GM12878 (cell line): ENCODE data around the gene CUEDC1. TPM values are rescaled to one million over a fixed set of nuclear protein-coding genes. Genes with fewer than 3 reads are reported as not detected.

Source experiments
- ATAC-seq: fragments of 200-7000 bp; cut with Tn5 transposase; 3 replicates; pipeline ENCODE4 v1.9.1; 2020; ENCODE audit warnings: mild to moderate bottlenecking, moderate library complexity
- Bru-seq: library from RNA; stranded (reverse); fragments of 400-500 nt; gene quantifications from one replicate; lab custom pipeline; 2021; lab: Mats Ljungman, UMichigan
- BruChase-seq, 2 experiments: library from RNA; stranded (reverse); fragments of 400-500 nt; gene quantifications; one replicate each; lab custom pipeline; 2021; lab: Mats Ljungman, UMichigan
- BruUV-seq: library from RNA; stranded (reverse); fragments of 400-500 nt; replicated peaks from 2 replicates; lab custom pipeline; 2021; lab: Mats Ljungman, UMichigan
- CTCF ChIA-PET: fragments of 300-600 bp; sonication (Branson Sonifier 250); formaldehyde crosslinking; extraction: SDS; loops from one replicate; lab custom pipeline; 2021; ENCODE audit warnings: inconsistent platforms; lab: Yijun Ruan, JAX
- POLR2A ChIA-PET: fragments of 350-600 bp; formaldehyde crosslinking; extraction: SDS; loops from one replicate; lab custom pipeline; 2021; ENCODE audit warnings: inconsistent platforms; lab: Charles Lee
- RAD21 ChIA-PET: fragments of 300-600 bp; sonication (Branson Sonifier 250); formaldehyde crosslinking; loops from one replicate; lab custom pipeline; 2023; ENCODE audit warnings: antibody characterized with exemption; ENCODE audit not compliant: unreplicated experiment; lab: Charles Lee
- SMC1A ChIA-PET: fragments of 300-600 bp; sonication (Branson Sonifier 250); formaldehyde crosslinking; loops from one replicate; lab custom pipeline; 2023; ENCODE audit not compliant: unreplicated experiment, uncharacterized antibody; lab: Charles Lee
- DNase-seq: peaks from one replicate; pipeline ENCODE4 v3.0.0-alpha.2; 2011; ENCODE audit warnings: low read depth, low spot score
- FAIRE-seq: peaks from 3 replicates; lab custom pipeline; 2011; peaks lifted over from hg19 to GRCh38; lab: Jason Lieb, UNC
- H2AFZ ChIP-seq: 2 replicates; pipeline ENCODE4 v1.6.0; 2011; ENCODE audit warnings: low read depth, low read length, control low read depth; ENCODE audit not compliant: control insufficient read depth
- H3K27ac ChIP-seq: 2 replicates; pipeline ENCODE4 v1.5.1; 2011; ENCODE audit warnings: control low read depth; ENCODE audit not compliant: control insufficient read depth, insufficient read depth
- H3K27me3 ChIP-seq, 2 experiments: replicated peaks in 1 of 2; 2 replicates each; pipeline versions ENCODE4 v1.6.0 to v1.6.1; 2011; ENCODE audit warnings: low read length in 1 of 2; ENCODE audit not compliant: control insufficient read depth in 2 of 2, insufficient read depth in 2 of 2
- H3K36me3 ChIP-seq, 2 experiments: 2 replicates each; pipeline ENCODE4 v1.5.1; 2011; ENCODE audit warnings: low read length in 1 of 2; ENCODE audit not compliant: control insufficient read depth in 2 of 2, insufficient read depth in 2 of 2
- H3K4me1 ChIP-seq: 2 replicates; pipeline ENCODE4 v1.6.1; 2011; ENCODE audit warnings: mild to moderate bottlenecking, low read length, moderate library complexity, mixed read lengths; ENCODE audit not compliant: control insufficient read depth, insufficient read depth
- H3K4me2 ChIP-seq: 2 replicates; pipeline ENCODE4 v1.6.0; 2011; ENCODE audit warnings: control low read depth; ENCODE audit not compliant: control insufficient read depth, insufficient read depth
- H3K4me3 ChIP-seq: fragments of 200-600 bp; sonication (generic); 2 replicates; pipeline ENCODE4 v1.5.1; 2016
- H3K79me2 ChIP-seq: 2 replicates; pipeline ENCODE4 v1.6.0; 2011; ENCODE audit warnings: low read length; ENCODE audit not compliant: control insufficient read depth, insufficient read depth
- H3K9ac ChIP-seq: 2 replicates; pipeline ENCODE4 v1.8.0; 2011; ENCODE audit warnings: low read length, control low read depth, mixed read lengths; ENCODE audit not compliant: control insufficient read depth, insufficient read depth
- H3K9me3 ChIP-seq: replicated peaks from 3 replicates; pipeline ENCODE4 v1.5.1; 2011; ENCODE audit warnings: mild to moderate bottlenecking, low read length; ENCODE audit not compliant: control insufficient read depth, insufficient read depth
- H4K20me1 ChIP-seq: 2 replicates; pipeline ENCODE4 v1.6.0; 2011; ENCODE audit not compliant: control insufficient read depth, insufficient read depth
- LARP7 ChIP-seq: fragments of 450-650 bp; IDR thresholded peaks from 2 replicates; pipeline ENCODE4 v1.6.1; 2017; ENCODE audit warnings: mild to moderate bottlenecking
- TCF12 ChIP-seq: IDR thresholded peaks from 2 replicates; pipeline ENCODE4 v1.6.1; 2011; ENCODE audit warnings: low read depth, mild to moderate bottlenecking, low read length
- WGBS: methylation state at CpG from one replicate; pipeline ENCODE4 v1.1.6; 2016; ENCODE audit warnings: low lambda C conversion rate; ENCODE audit not compliant: insufficient replicate concordance, insufficient coverage; ENCODE audit errors: missing lambda C conversion rate; 5-methylcytosine and 5-hydroxymethylcytosine counted together
- in situ Hi-C: fragments of 300-500 bp; cut with MboI; formaldehyde crosslinking; loops from 9 replicates; pipeline ENCODE4 v1.14.3; 2018; ENCODE audit warnings: mixed read lengths
- intact Hi-C: fragments of 100-400 bp; cut with micrococcal nuclease; formaldehyde crosslinking; loops from one replicate; pipeline ENCODE4 v1.14.2; 2022; ENCODE audit not compliant: unreplicated experiment
- long read RNA-seq, 2 experiments: library from polyadenylated mRNA; unstranded; transcript quantifications; one replicate each; pipeline ENCODE4 v2.0.0, GENCODE V29; 2019 to 2020
- polyA minus RNA-seq, 3 experiments: library from RNA; depleted of rRNA, polyadenylated mRNA; stranded (reverse); fragments of >200 nt; gene quantifications; 2 replicates each; pipeline ENCODE4 v1.2.3, GENCODE V29; 2011
- polyA plus RNA-seq, 11 experiments: library from polyadenylated mRNA; depleted of rRNA in 4 of 11; unstranded in 6 of 11; stranded (reverse) in 5 of 11; fragments of >200 nt; fragmentation: Nextera tagmentation in 4 of 11; fragmentation: Illumina TruSeq in 1 of 11; extraction: Ambion mirVana in 4 of 11; extraction: Trizol in 1 of 11; gene quantifications; 1 replicate in 1 of 11; 2 replicates in 10 of 11; pipeline versions ENCODE4 v1.2.1 to v1.2.3, GENCODE V29; 2011 to 2016; ENCODE audit warnings: inconsistent platforms in 2 of 11, missing spikeins in 2 of 11, low read depth in 1 of 11
- total RNA-seq, 4 experiments: library from RNA; depleted of rRNA in 3 of 4; stranded (reverse); fragments of >200 nt in 3 of 4; fragmentation: Illumina TruSeq in 1 of 4; extraction: Trizol in 1 of 4; gene quantifications; 2 replicates each; pipeline versions ENCODE4 v1.2.1 to v1.2.3, GENCODE V29; 2013 to 2021
- TF ChIP-seq, protein P1 (sequence below): fragments of 450-650 bp; IDR thresholded peaks from 2 replicates; pipeline ENCODE4 v1.6.1; 2017; ENCODE audit warnings: mild to moderate bottlenecking
- TF ChIP-seq, protein P2 (sequence below), 3 experiments: IDR thresholded peaks in 2 of 3; conservative IDR thresholded peaks in 1 of 3; 2 replicates each; pipeline ENCODE4 v1.5.1; 2011; ENCODE audit warnings: low read depth in 3 of 3, low read length in 3 of 3, mild to moderate bottlenecking in 3 of 3, control low read depth in 2 of 3, moderate library complexity in 2 of 3, inconsistent platforms in 1 of 3, mixed read lengths in 1 of 3; ENCODE audit not compliant: control insufficient read depth in 2 of 3, insufficient read depth in 1 of 3; ENCODE audit errors: extremely low read depth in 1 of 3
- TF ChIP-seq, protein P3 (sequence below): fragments of 450-650 bp; IDR thresholded peaks from 2 replicates; pipeline ENCODE4 v1.6.1; 2016; ENCODE audit warnings: mild to moderate bottlenecking, moderate library complexity, borderline replicate concordance
- TF ChIP-seq, protein P4 (sequence below): IDR thresholded peaks from 2 replicates; pipeline ENCODE4 v1.6.1; 2011; ENCODE audit warnings: low read depth, low read length, improper control_type of control experiment, borderline replicate concordance

Gene CUEDC1, protein sequence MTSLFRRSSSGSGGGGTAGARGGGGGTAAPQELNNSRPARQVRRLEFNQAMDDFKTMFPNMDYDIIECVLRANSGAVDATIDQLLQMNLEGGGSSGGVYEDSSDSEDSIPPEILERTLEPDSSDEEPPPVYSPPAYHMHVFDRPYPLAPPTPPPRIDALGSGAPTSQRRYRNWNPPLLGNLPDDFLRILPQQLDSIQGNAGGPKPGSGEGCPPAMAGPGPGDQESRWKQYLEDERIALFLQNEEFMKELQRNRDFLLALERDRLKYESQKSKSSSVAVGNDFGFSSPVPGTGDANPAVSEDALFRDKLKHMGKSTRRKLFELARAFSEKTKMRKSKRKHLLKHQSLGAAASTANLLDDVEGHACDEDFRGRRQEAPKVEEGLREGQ
- total RNA-seq (2013; cell fraction: nucleolus; rRNA removed): 2.4 and 2.9 TPM in 2 replicates
- total RNA-seq (2014; rRNA removed): 2.7 and 2.9 TPM in 2 replicates
- 4.1 and 6.3 TPM in 2 replicates for total RNA-seq (2014; rRNA removed; fragmentation: Illumina TruSeq; extraction: Trizol)
- 6.6 and 7.4 TPM in 2 replicates for total RNA-seq (2021)
- polyA plus RNA-seq (2011; ENCODE audit: low read depth): 0.16 TPM
- 0.49 and 0.50 TPM in 2 replicates for polyA plus RNA-seq (2011; rRNA removed)
- 0.97 and 1.2 TPM in 2 replicates for polyA plus RNA-seq (2011; cell fraction: cytosol; rRNA removed)
- 3.0 and 4.4 TPM in 2 replicates for polyA plus RNA-seq (2011; cell fraction: nucleus; rRNA removed)
- 0.45 and 0.54 TPM in 2 replicates for polyA plus RNA-seq (2012)
- polyA plus RNA-seq (2014; fragmentation: Illumina TruSeq; extraction: Trizol): 2.4 and 5.6 TPM in 2 replicates
- polyA plus RNA-seq (2014; fragmentation: Nextera tagmentation; extraction: Ambion mirVana): under 1 TPM; 0.24 to 0.80 TPM
- polyA plus RNA-seq (2014; rRNA removed): 5.7 and 7.0 TPM in 2 replicates
- under 1 TPM; 0.55 to 0.71 TPM for polyA plus RNA-seq (2016; fragmentation: Nextera tagmentation; extraction: Ambion mirVana)
- 0.22 and 0.72 TPM in 2 replicates for polyA minus RNA-seq (2011; rRNA and poly(A)+ RNA removed)
- polyA minus RNA-seq (2011; cell fraction: cytosol; rRNA and poly(A)+ RNA removed): 0.94 TPM in 1 of 2 replicates, not detected in the other
- polyA minus RNA-seq (2011; cell fraction: nucleus; rRNA and poly(A)+ RNA removed): 0.97 and 1.1 TPM in 2 replicates
- Bru-seq, nascent RNA: percentile 31 among the genes with signal in this experiment
- BruChase-seq, experiment 1, labeled RNA remaining after a 6-hour chase: percentile 27 among the genes with signal in this experiment
- BruChase-seq, experiment 2, labeled RNA remaining after a 2-hour chase: percentile 31 among the genes with signal in this experiment
- long read RNA-seq, experiment 1: 0 reads
- long read RNA-seq, experiment 2: 0 reads

DNA sequence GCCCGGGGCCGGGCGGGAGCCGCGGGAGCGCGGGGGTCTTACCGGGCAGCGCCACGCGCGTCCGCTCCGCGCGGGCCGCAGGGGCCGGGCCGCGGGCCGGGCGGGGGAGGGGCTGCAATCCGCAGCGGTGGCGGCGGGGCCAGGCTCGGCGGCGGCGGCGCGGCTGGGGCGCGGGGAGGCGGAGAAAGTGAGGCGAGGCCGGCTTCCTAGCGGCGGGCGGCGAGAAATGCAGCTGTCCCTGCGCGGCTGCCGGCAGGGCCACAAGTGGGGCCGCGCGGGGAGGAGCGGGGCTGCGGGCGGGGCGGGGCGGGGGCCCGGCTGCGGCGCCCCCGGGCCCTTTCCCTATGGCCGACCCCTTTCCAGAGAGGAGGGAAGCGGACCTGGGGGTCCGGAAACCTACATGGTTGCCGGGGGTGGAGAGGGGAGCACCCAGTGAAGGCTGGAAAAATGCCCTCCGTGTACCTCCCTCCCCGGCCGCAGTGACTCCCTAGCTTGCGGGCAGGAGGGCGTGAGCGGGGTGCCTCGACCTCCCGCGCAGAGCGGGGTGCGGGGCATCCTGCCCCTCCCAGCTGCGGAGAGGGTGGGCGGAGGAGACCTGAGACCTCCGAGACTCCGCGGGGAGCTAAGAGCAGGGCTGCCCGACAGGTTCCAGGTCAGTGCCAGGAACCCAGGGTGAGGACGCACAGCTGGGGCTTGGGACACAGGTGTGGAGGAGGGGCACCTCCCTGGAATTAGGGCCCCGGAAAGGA lies at the start of gene CUEDC1:
TSS of gene CUEDC1 (minus strand) at position 230 of the 749 bp plus-strand sequence. CDS start 69,848 bp downstream, outside the sequence.
- peak within 1 kb of the TSS; percentile 74 for H3K4me3 ChIP-seq
- POLR2A ChIA-PET: interaction anchor here (0.6 to 3.0 kb wide), 7 partner anchors 16 to 56 kb away, joined by 3 to 7 read pairs (median 4); no protein-coding TSS in a partner anchor
- TF ChIP-seq, protein P1, sequence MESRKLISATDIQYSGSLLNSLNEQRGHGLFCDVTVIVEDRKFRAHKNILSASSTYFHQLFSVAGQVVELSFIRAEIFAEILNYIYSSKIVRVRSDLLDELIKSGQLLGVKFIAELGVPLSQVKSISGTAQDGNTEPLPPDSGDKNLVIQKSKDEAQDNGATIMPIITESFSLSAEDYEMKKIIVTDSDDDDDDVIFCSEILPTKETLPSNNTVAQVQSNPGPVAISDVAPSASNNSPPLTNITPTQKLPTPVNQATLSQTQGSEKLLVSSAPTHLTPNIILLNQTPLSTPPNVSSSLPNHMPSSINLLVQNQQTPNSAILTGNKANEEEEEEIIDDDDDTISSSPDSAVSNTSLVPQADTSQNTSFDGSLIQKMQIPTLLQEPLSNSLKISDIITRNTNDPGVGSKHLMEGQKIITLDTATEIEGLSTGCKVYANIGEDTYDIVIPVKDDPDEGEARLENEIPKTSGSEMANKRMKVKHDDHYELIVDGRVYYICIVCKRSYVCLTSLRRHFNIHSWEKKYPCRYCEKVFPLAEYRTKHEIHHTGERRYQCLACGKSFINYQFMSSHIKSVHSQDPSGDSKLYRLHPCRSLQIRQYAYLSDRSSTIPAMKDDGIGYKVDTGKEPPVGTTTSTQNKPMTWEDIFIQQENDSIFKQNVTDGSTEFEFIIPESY: no peak
- TF ChIP-seq LARP7: peak; percentile 44; the same call in 1 of the 2 replicates
- TF ChIP-seq, protein P2, sequence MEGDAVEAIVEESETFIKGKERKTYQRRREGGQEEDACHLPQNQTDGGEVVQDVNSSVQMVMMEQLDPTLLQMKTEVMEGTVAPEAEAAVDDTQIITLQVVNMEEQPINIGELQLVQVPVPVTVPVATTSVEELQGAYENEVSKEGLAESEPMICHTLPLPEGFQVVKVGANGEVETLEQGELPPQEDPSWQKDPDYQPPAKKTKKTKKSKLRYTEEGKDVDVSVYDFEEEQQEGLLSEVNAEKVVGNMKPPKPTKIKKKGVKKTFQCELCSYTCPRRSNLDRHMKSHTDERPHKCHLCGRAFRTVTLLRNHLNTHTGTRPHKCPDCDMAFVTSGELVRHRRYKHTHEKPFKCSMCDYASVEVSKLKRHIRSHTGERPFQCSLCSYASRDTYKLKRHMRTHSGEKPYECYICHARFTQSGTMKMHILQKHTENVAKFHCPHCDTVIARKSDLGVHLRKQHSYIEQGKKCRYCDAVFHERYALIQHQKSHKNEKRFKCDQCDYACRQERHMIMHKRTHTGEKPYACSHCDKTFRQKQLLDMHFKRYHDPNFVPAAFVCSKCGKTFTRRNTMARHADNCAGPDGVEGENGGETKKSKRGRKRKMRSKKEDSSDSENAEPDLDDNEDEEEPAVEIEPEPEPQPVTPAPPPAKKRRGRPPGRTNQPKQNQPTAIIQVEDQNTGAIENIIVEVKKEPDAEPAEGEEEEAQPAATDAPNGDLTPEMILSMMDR (IDR thresholded peaks at IDR 0.05 in 2 of 3, conservative IDR thresholded peaks at IDR 0.05 in 1 of 3; ENCODE audit: control insufficient read depth in 2 of 3, extremely low read depth in 1 of 3, insufficient read depth in 1 of 3, low read depth in 3 of 3, low read length in 3 of 3): peak in 2 of 3 experiments; percentile 27 to 29; a peak in 2 of 6 replicates
- TF ChIP-seq, protein P3, sequence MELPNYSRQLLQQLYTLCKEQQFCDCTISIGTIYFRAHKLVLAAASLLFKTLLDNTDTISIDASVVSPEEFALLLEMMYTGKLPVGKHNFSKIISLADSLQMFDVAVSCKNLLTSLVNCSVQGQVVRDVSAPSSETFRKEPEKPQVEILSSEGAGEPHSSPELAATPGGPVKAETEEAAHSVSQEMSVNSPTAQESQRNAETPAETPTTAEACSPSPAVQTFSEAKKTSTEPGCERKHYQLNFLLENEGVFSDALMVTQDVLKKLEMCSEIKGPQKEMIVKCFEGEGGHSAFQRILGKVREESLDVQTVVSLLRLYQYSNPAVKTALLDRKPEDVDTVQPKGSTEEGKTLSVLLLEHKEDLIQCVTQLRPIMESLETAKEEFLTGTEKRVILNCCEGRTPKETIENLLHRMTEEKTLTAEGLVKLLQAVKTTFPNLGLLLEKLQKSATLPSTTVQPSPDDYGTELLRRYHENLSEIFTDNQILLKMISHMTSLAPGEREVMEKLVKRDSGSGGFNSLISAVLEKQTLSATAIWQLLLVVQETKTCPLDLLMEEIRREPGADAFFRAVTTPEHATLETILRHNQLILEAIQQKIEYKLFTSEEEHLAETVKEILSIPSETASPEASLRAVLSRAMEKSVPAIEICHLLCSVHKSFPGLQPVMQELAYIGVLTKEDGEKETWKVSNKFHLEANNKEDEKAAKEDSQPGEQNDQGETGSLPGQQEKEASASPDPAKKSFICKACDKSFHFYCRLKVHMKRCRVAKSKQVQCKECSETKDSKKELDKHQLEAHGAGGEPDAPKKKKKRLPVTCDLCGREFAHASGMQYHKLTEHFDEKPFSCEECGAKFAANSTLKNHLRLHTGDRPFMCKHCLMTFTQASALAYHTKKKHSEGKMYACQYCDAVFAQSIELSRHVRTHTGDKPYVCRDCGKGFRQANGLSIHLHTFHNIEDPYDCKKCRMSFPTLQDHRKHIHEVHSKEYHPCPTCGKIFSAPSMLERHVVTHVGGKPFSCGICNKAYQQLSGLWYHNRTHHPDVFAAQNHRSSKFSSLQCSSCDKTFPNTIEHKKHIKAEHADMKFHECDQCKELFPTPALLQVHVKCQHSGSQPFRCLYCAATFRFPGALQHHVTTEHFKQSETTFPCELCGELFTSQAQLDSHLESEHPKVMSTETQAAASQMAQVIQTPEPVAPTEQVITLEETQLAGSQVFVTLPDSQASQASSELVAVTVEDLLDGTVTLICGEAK: no peak
- TF ChIP-seq, protein P4, sequence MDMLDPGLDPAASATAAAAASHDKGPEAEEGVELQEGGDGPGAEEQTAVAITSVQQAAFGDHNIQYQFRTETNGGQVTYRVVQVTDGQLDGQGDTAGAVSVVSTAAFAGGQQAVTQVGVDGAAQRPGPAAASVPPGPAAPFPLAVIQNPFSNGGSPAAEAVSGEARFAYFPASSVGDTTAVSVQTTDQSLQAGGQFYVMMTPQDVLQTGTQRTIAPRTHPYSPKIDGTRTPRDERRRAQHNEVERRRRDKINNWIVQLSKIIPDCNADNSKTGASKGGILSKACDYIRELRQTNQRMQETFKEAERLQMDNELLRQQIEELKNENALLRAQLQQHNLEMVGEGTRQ: no peak
- 0 out of 2 replicates have a peak, but pooled peaks have one; percentile 14 for TF ChIP-seq TCF12

More for the DNA sequence above, at the start of gene CUEDC1:
- H3K9ac ChIP-seq: no peak within 1 kb of the TSS
- FAIRE-seq (no peak), DNase-seq (no peak), ATAC-seq (peak; percentile 79)
- peak within 1 kb of the TSS; percentile 65 for H3K4me2 ChIP-seq
- H3K27ac ChIP-seq: no peak within 1 kb of the TSS
- H3K4me1 ChIP-seq: peaks cover 23% of the 10 kb centered on the region
- H3K27me3 ChIP-seq: peaks cover 0 to 2% of the 10 kb centered on the region in 2 experiments; a peak in 2 of 4 replicates
- intact Hi-C loops: no loop called here
- no peaks in the 10 kb centered on the region for H3K36me3 ChIP-seq
- peaks cover 7% of the 10 kb centered on the region; the same call in 1 of the 2 replicates for H4K20me1 ChIP-seq
- no peaks in the 10 kb centered on the region for H3K79me2 ChIP-seq
- ChIA-PET RAD21 (interaction anchor here (0.8 to 4.9 kb wide), 15 partner anchors 9 to 97 kb away, joined by 3 to 38 read pairs (median 5); partner anchors contain the start of gene VEZF1), CTCF (interaction anchor here (0.6 to 1.5 kb wide), 18 partner anchors 8 to 1093 kb away, joined by 3 to 9 read pairs (median 4); no protein-coding TSS in a partner anchor), SMC1A (interaction anchor here (0.6 to 2.1 kb wide), 13 partner anchors 9 to 104 kb away, joined by 3 to 15 read pairs (median 5); no protein-coding TSS in a partner anchor)
- H3K9me3 ChIP-seq: no peaks in the 10 kb centered on the region
- in situ Hi-C loops: no loop called here
- WGBS: 3% methylated on average over 29 of the region's 79 CpGs
- no TSS peak for BruUV-seq
- no peak within 1 kb of the TSS for H2AFZ ChIP-seq
